ELF-1 (cell line): ENCODE data around the gene SP2.

Experiments
- DNase-seq: peaks from one replicate; pipeline ENCODE4 v3.0.0-alpha.2; 2016; ENCODE audit warnings: low read depth, low spot score

Gene SP2

GRCh38 chr17:47870056-47870455 is 26.0 kb upstream of the SP2 start:
- peak; percentile 66 for DNase-seq

GRCh38 chr17:47871048-47871447 is 25.0 kb upstream of the SP2 start:
- no peak for DNase-seq

- peak; percentile 70 for DNase-seq
Observed at GRCh38 chr17:47872019-47872650, 23.9 kb upstream of the SP2 start.

- peak; percentile 54 for DNase-seq
Observed at GRCh38 chr17:47872651-47873161, 23.3 kb upstream of the SP2 start.

- peak; percentile 23 for DNase-seq
Observed at GRCh38 chr17:47873200-47874090, 22.6 kb upstream of the SP2 start.

GRCh38 chr17:47875011-47875985 is 20.7 kb upstream of the SP2 start:
- DNase-seq, result peak; percentile 39

- DNase-seq, result no peak
Observed at GRCh38 chr17:47877368-47878034, 18.5 kb upstream of the SP2 start.

- DNase-seq, result no peak
Observed at GRCh38 chr17:47878203-47879027, 17.6 kb upstream of the SP2 start.

GRCh38 chr17:47879028-47879585 is 16.9 kb upstream of the SP2 start:
- DNase-seq, result no peak

GRCh38 chr17:47879776-47880454 is 16.1 kb upstream of the SP2 start:
- DNase-seq, result no peak

- no peak for DNase-seq
Observed at GRCh38 chr17:47882247-47882646, 13.8 kb upstream of the SP2 start.

GRCh38 chr17:47882695-47883588 is 13.1 kb upstream of the SP2 start:
- no peak for DNase-seq

GRCh38 chr17:47883589-47884426 is 12.2 kb upstream of the SP2 start:
- DNase-seq, result peak; percentile 89

GRCh38 chr17:47884427-47884740 is 11.7 kb upstream of the SP2 start:
- no peak for DNase-seq

GRCh38 chr17:47884905-47885730 is 10.9 kb upstream of the SP2 start:
- peak; percentile 48 for DNase-seq

- DNase-seq, result no peak
Observed at GRCh38 chr17:47888293-47888692, 7.7 kb upstream of the SP2 start.
